Motor neuron (in vitro differentiated cells): ENCODE results near the gene FAM53C. TPM values are rescaled to one million over a fixed set of nuclear protein-coding genes. Genes with fewer than 3 reads are reported as not detected.
"Not testable (repeated sequence)": the region's sequence is repeated elsewhere in the genome, so short reads cannot be mapped to it uniquely, and the experiment has no call there.

Experiments used
- ATAC-seq, 8 experiments: fragments of 200-7000 bp; cut with Tn5 transposase; replicated peaks in 6 of 8; 2 replicates each; pipeline ENCODE4 v1.8.0; 2021; ENCODE audit warnings: mild to moderate bottlenecking in 8 of 8, moderate library complexity in 8 of 8
- H3K27ac ChIP-seq, 2 donors: fragments of 250-450 bp; sonication (Bioruptor Pico); 2 replicates each; pipeline ENCODE4 v1.9.0; 2021; ENCODE audit warnings: antibody characterized with exemption in 2 of 2, mild to moderate bottlenecking in 2 of 2, moderate library complexity in 1 of 2
- H3K4me1 ChIP-seq, 2 donors: fragments of 250-450 bp; sonication (Bioruptor Pico); replicated peaks in 1 of 2; 2 replicates each; pipeline ENCODE4 v1.6.1; 2021; ENCODE audit warnings: antibody characterized with exemption in 2 of 2, mild to moderate bottlenecking in 2 of 2, moderate library complexity in 1 of 2
- H3K4me3 ChIP-seq, 5 donors: fragments of 250-450 bp; sonication (Bioruptor Pico); 2 replicates each; pipeline ENCODE4 v1.9.0; 2021; ENCODE audit warnings: antibody characterized with exemption in 5 of 5, mild to moderate bottlenecking in 5 of 5, moderate library complexity in 4 of 5
- WGBS, 10 experiments: fragments of 450-650 bp; shearing (Covaris generic); methylation state at CpG; one replicate each; pipeline ENCODE4 v1.0.0; 2022; 5-methylcytosine and 5-hydroxymethylcytosine counted together
- in situ Hi-C, 9 experiments: fragments of 400-800 bp; cut with MboI; loops; one replicate each; pipeline ENCODE4 v1.15.0; 2021; ENCODE audit warnings: low sequenced_read_pairs in 9 of 9, low pct_unique_long_range_greater_than_20kb in 2 of 9; ENCODE audit not compliant: unreplicated experiment in 9 of 9
- total RNA-seq, 8 experiments: library from RNA; unstranded; fragments of 300-600 nt; gene quantifications; 2 replicates each; pipeline versions ENCODE4 v1.2.3 to v1.2.4, GENCODE V29; 2022

The FAM53C gene
- total RNA-seq, 8 experiments from 2014 or later: 23.2 to 47.0 (median 29.5) TPM

DNA sequence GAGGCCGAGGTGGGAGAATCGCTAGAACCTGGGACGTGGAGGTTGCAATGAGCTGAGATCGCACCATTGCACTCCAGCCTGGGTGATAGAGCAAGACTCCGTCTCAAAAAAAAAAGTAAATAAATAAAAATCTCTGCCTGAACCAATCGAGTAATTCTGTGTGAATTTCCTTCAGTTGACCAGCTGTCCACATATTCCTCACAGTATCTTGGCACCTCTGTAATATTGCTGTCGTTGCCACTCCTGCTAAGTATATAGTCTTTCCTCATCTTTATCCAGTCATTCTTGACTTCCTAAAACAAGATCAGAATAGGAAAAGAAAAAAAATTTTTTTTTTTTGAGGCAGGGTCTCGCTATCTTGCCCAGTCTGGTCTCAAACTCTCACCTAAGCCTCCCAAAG is 44.3 kb downstream of the FAM53C start:
- in situ Hi-C loops: no loop called here
- Histone ChIP-seq H3K4me1 (no peaks in the 10 kb centered on the region), H3K27ac (no peak overlapping the region), H3K4me3 (no peak overlapping the region)
- 90 to 100% (median 100%) methylated on average over 1 to 8 of the region's 8 CpGs; no CpG with 5 or more reads in 1 of the 10 experiments for WGBS, 10 experiments
- ATAC-seq: no peak

GRCh38 chr5:138385660-138386059 is 47.6 kb downstream of the FAM53C start:
- WGBS, 10 experiments: 83 to 100% (median 100%) methylated on average over 1 of the region's 1 CpG; no CpG with 5 or more reads in 2 of the 10 experiments
- in situ Hi-C loops: no loop called here
- ATAC-seq: no peak
- Histone ChIP-seq H3K27ac (no peak overlapping the region), H3K4me1 (no peaks in the 10 kb centered on the region), H3K4me3 (no peak overlapping the region)

DNA sequence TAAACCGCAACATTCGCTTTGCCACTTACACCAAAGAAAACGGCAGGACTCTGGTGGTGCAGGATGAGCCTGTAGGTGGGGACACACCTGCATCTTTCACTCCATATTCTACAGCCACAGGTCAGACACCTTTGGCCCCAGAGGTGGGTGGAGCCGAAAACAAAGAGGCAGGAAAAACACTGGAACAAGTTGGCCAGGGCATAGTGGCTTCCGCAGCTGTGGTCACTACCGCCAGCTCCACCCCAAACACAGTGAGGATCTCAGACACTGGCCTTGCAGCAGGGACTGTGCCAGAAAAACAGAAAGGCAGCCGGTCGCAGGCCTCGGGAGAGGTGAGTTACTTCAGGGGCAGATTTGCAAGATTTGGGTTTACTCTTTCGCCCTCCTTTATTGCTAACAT is 48.2 kb downstream of the FAM53C start:
- no peak for ATAC-seq
- Histone ChIP-seq H3K4me1 (no peaks in the 10 kb centered on the region), H3K27ac (no peak overlapping the region), H3K4me3 (no peak overlapping the region)
- in situ Hi-C loops: no loop called here
- 87 to 100% (median 96%) methylated on average over 3 to 9 of the region's 10 CpGs; no CpG with 5 or more reads in 4 of the 10 experiments for WGBS, 10 experiments

- H3K4me1 ChIP-seq: no peaks in the 10 kb centered on the region
- no peak for ATAC-seq
- H3K4me3 ChIP-seq: no peak overlapping the region
- H3K27ac ChIP-seq: no peak overlapping the region
- in situ Hi-C loops: no loop called here
- whole genome bisulfite sequencing, 10 experiments: 82 to 100% (median 95%) methylated on average over 1 to 3 of the region's 3 CpGs
Measured at GRCh38 chr5:138389332-138389731, 51.3 kb downstream of the FAM53C start.

- H3K4me1 ChIP-seq, H3K27ac ChIP-seq, in situ Hi-C loops, H3K4me3 ChIP-seq, ATAC-seq: not testable (repeated sequence)
- WGBS, 10 experiments: 93 to 100% (median 98%) methylated on average over 3 to 8 of the region's 10 CpGs; no CpG with 5 or more reads in 5 of the 10 experiments
Measured at GRCh38 chr5:138389911-138390310, 51.8 kb downstream of the FAM53C start.

GRCh38 chr5:138391859-138392386 is 53.9 kb downstream of the FAM53C start:
- Histone ChIP-seq H3K27ac (no peak overlapping the region), H3K4me3 (no peak overlapping the region), H3K4me1 (no peaks in the 10 kb centered on the region)
- in situ Hi-C loops: no loop called here
- peak in 2 of 8 experiments; percentile 50 to 85 for ATAC-seq
- 60 to 100% (median 97%) methylated on average over 1 to 9 of the region's 9 CpGs; no CpG with 5 or more reads in 1 of the 10 experiments for WGBS, 10 experiments

Other genes with a start within 250 kb of the FAM53C start
- 10 to 100 TPM in 1 of 8 experiments, 1 to 10 TPM in 6, not detected in 1; 1.7 to 26.2 (median 5.1) TPM for gene NME5, start 198.8 kb upstream of the FAM53C start, total RNA-seq
- 100 to 1,000 TPM in 1 of 8 experiments, 10 to 100 TPM in 7; 32.7 to 130 (median 43.5) TPM for gene BRD8, start 159.6 kb upstream of the FAM53C start, total RNA-seq
- gene KIF20A, start 159.2 kb upstream of the FAM53C start, total RNA-seq: 10 to 100 TPM in 3 of 8 experiments, 1 to 10 TPM in 4, under 1 TPM in 1; 0.46 to 44.4 (median 2.3) TPM
- gene CDC23, start 124.9 kb upstream of the FAM53C start, total RNA-seq: 10 to 100 TPM; 17.7 to 40.7 (median 32.5) TPM
- gene GFRA3, start 63.6 kb upstream of the FAM53C start, total RNA-seq: under 1 TPM; 0.14 to 0.65 (median 0.50) TPM
- 10 to 100 TPM in 2 of 8 experiments, 1 to 10 TPM in 3, under 1 TPM in 3; 0.15 to 17.7 (median 1.3) TPM for gene CDC25C, start 6.5 kb upstream of the FAM53C start, total RNA-seq
- gene KDM3B, start 14.4 kb downstream of the FAM53C start, total RNA-seq: 10 to 100 TPM; 26.3 to 78.4 (median 56.4) TPM
- gene REEP2, start 100.8 kb downstream of the FAM53C start, total RNA-seq: 100 to 1,000 TPM in 1 of 8 experiments, 10 to 100 TPM in 4, 1 to 10 TPM in 3; 1.2 to 116 (median 61.3) TPM
- 10 to 100 TPM in 3 of 8 experiments, 1 to 10 TPM in 5; 2.7 to 65.5 (median 4.9) TPM for gene EGR1, start 127.2 kb downstream of the FAM53C start, total RNA-seq
- gene ETF1, start 205.0 kb downstream of the FAM53C start, total RNA-seq: 100 to 1,000 TPM in 3 of 8 experiments, 10 to 100 TPM in 5; 44.1 to 126 (median 76.9) TPM
- 100 to 1,000 TPM; 195 to 371 (median 307) TPM for gene HSPA9, start 237.1 kb downstream of the FAM53C start, total RNA-seq